Activated effector memory CD4-positive, alpha-beta T cell treated with Interleukin-2 at 50 U/mL for 16 hours (primary cell): Measurements from ENCODE around the gene LTV1.

Experiments
- DNase-seq: peaks from one replicate; pipeline ENCODE4 v3.0.0-alpha.2; 2020

Gene LTV1

DNA sequence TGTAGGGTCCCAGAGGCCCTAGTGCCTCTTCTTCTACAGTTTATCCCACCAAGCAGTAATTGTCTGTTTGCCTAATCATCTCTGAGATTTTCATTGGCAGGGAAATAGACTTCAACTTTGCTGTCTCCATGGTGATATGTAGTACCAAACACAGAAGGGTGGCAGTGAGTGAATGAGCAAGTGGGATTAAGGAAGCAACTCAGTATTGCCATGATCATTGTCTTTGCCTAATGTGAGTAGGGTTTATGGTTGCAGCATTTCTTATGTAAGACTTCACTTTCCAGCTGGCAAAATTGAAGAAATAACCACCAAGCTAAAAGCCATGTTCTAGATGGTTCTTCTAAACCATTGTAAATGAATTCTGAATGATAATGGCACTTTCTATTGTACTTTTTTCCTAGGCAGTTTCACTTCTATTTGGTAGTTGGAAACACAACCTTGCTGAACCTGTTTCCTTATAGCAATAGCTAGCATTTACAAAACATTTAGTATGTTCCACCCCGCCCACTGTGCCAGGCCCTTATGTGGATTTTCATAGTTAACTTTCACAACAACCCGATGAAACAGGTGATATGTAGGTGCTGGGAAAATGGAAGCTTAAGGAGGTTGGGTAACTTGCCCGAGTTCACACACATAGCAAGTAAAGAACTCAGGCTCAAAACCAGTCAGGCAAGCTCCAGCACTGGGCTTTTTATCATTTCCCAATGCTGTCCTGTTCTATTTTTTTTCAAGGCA is 53.2 kb downstream of the LTV1 start:
- no peak for DNase-seq

DNA sequence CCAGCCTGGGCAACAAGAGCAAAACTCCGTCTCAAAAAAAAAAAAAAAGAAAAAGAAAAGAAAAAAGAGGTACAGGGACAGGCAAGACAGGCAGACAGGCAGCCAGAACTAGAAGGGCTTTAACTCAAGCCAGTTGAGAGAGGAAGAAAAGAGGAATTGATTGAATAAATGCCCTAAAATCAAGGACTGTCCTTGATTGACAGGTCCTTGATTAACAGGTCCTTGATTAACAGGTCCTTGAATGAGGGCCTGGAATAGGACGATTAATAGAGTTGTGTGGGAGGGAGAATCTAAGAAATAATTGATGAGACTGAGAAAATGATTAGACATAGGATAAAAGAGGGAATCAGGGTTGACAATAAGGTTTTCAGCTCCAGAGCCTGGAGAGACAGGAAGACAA is 57.2 kb downstream of the LTV1 start:
- DNase-seq, result no peak

DNA sequence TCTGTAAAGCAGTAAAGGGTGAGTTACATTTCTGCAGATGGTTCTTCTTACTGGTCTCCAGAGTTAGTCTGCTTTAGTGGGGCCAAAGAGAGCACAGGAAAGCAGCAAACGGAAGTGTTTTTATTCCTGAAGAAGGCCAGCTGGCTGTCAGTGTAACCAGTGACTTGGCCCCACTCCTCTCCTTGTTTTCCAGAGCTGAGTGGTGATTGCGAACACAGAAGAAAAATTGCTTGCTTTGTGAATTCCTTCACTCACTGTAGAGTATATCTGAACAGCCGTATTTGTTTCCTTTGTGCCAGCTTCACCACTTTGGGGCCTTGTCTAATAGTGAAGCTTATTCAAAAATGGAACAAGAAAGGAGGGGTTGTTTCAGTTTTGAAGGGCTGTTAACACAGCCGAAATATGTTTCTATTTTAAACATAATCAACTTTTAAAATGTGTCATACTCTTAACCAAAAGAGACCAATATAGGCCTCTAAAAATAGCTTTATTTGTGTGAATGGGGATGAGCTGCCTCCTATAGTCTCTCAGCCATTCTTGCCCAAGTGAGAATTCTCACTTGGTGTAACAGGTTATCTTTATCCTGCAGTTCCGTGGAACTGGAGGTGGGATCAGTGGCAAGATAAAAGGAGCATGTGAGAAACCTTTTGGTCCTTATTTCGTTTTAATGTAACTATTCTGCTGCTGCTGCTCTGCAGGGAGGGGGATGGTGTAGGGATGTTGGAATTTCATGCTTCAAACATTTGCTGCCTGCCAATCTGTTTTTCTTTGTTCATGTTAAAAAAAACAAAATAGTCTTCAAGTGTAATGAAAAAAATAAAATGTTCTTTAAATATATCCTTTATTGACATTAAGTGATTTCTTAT is 59.0 kb downstream of the LTV1 start:
- no peak for DNase-seq

GRCh38 chr6:143902827-143903226 is 59.7 kb downstream of the LTV1 start:
- no peak for DNase-seq

DNA sequence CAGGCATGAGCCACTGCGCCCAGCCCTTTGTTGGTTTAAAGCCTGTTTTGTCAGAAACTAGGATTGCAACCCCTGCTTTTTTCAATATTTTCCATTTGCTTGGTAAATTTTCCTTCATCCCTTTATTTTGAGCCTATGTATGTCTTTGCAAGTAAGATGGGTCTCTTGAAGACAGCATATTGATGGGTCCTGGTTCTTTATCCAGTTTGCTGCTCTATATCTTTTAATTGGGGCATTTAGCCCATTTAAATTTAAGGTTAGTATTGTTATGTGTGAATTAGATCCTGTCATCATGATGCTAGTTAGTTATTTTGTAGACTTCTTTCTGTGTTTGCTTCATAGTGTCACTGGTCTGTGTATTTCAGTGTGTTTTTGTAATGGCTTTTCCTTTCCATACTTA is 67.9 kb downstream of the LTV1 start:
- no peak for DNase-seq

- no peak for DNase-seq
Measured at GRCh38 chr6:143912671-143913070, 69.5 kb downstream of the LTV1 start.
